ENCODE data around the gene SDC1.

DNA sequence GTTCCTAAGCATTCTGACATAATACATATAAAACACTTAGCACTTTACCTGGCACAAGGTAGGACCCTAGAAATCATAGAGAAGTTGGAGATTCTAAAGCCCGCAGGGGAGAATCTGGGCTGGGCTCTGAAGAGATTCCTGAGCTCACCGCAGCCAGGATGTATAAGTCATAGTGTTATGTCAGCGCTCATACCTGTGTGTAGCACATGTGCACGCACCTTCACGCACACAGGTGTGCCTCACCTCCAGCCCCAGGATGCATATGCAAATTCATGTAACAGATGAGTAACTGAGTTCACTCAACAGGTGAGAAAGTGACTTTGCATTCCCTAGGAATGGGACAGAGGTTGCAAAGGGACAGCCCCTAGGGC, 7.9 kb upstream of the SDC1 start:
- TF ChIP-seq, protein P1, sequence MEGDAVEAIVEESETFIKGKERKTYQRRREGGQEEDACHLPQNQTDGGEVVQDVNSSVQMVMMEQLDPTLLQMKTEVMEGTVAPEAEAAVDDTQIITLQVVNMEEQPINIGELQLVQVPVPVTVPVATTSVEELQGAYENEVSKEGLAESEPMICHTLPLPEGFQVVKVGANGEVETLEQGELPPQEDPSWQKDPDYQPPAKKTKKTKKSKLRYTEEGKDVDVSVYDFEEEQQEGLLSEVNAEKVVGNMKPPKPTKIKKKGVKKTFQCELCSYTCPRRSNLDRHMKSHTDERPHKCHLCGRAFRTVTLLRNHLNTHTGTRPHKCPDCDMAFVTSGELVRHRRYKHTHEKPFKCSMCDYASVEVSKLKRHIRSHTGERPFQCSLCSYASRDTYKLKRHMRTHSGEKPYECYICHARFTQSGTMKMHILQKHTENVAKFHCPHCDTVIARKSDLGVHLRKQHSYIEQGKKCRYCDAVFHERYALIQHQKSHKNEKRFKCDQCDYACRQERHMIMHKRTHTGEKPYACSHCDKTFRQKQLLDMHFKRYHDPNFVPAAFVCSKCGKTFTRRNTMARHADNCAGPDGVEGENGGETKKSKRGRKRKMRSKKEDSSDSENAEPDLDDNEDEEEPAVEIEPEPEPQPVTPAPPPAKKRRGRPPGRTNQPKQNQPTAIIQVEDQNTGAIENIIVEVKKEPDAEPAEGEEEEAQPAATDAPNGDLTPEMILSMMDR (IDR thresholded peaks at IDR 0.05): no peak
- TF ChIP-seq POLR2A (IDR thresholded peaks at IDR 0.05): no peak
